ENCODE data around the gene PROSER2. TPM values are rescaled to one million over a fixed set of nuclear protein-coding genes. Genes with fewer than 3 reads are reported as not detected.

Gene PROSER2
- total RNA-seq, 1 experiment from 2014 or later, result 19.5 TPM

- no peak for TF ChIP-seq CTCF (IDR thresholded peaks at IDR 0.05; ENCODE audit: unreplicated experiment)
- intact Hi-C loops (cut with micrococcal nuclease; ENCODE audit: unreplicated experiment), result no loop called here
- H3K27ac Mint-ChIP-seq (ENCODE audit: unreplicated experiment), result no peak overlapping the region
- H3K27me3 Mint-ChIP-seq (ENCODE audit: unreplicated experiment), result no peaks in the 10 kb centered on the region
- H3K4me3 Mint-ChIP-seq (ENCODE audit: low read depth, unreplicated experiment), result no peak overlapping the region
- CTCF ChIA-PET, result no interaction called here
- DNase-seq, result no peak
- H3K9me3 Mint-ChIP-seq (ENCODE audit: low read depth, unreplicated experiment), result no peaks in the 10 kb centered on the region
- no TSS peak for BruUV-seq (replicated peaks)
- no peaks in the 10 kb centered on the region for H3K36me3 Mint-ChIP-seq (ENCODE audit: insufficient read depth, unreplicated experiment)
- peaks cover 14% of the 10 kb centered on the region for H3K4me1 Mint-ChIP-seq (ENCODE audit: low read depth, unreplicated experiment)
Measured at GRCh38 chr10:11895598-11895997, 72.4 kb downstream of the PROSER2 start.

- no peak for DNase-seq
Measured at GRCh38 chr10:11896549-11897200, 73.5 kb downstream of the PROSER2 start.

GRCh38 chr10:11898033-11898371 is 74.8 kb downstream of the PROSER2 start:
- DNase-seq, result no peak
- Mint-ChIP-seq H3K9me3 (ENCODE audit: low read depth, unreplicated experiment) (no peaks in the 10 kb centered on the region), H3K36me3 (ENCODE audit: insufficient read depth, unreplicated experiment) (peaks cover 5% of the 10 kb centered on the region), H3K4me3 (ENCODE audit: low read depth, unreplicated experiment) (no peak overlapping the region), H3K4me1 (ENCODE audit: low read depth, unreplicated experiment) (peaks cover 14% of the 10 kb centered on the region), H3K27me3 (ENCODE audit: unreplicated experiment) (no peaks in the 10 kb centered on the region), H3K27ac (ENCODE audit: unreplicated experiment) (peak overlapping the region; percentile 71)
- CTCF ChIA-PET, result interaction anchor here (0.8 kb wide), 1 partner anchor 19 kb away, joined by 4 read pairs; no protein-coding TSS in a partner anchor
- TF ChIP-seq CTCF (IDR thresholded peaks at IDR 0.05; ENCODE audit: unreplicated experiment), result no peak
- no TSS peak for BruUV-seq (replicated peaks)
- intact Hi-C loops (cut with micrococcal nuclease; ENCODE audit: unreplicated experiment), result no loop called here

More at GRCh38 chr10:11896549-11897200, 73.5 kb downstream of the PROSER2 start:
- CTCF ChIA-PET, result no interaction called here
- peaks cover 14% of the 10 kb centered on the region for H3K4me1 Mint-ChIP-seq (ENCODE audit: low read depth, unreplicated experiment)
- no TSS peak for BruUV-seq (replicated peaks)
- H3K27ac Mint-ChIP-seq (ENCODE audit: unreplicated experiment), result no peak overlapping the region
- no peaks in the 10 kb centered on the region for H3K27me3 Mint-ChIP-seq (ENCODE audit: unreplicated experiment)
- no peak for TF ChIP-seq CTCF (IDR thresholded peaks at IDR 0.05; ENCODE audit: unreplicated experiment)
- intact Hi-C loops (cut with micrococcal nuclease; ENCODE audit: unreplicated experiment), result no loop called here
- no peak overlapping the region for H3K4me3 Mint-ChIP-seq (ENCODE audit: low read depth, unreplicated experiment)
- no peaks in the 10 kb centered on the region for H3K9me3 Mint-ChIP-seq (ENCODE audit: low read depth, unreplicated experiment)
- peaks cover 2% of the 10 kb centered on the region for H3K36me3 Mint-ChIP-seq (ENCODE audit: insufficient read depth, unreplicated experiment)

GRCh38 chr10:11898372-11899066 is 75.4 kb downstream of the PROSER2 start:
- DNase-seq, result peak; percentile 67
- Mint-ChIP-seq H3K4me3 (ENCODE audit: low read depth, unreplicated experiment) (no peak overlapping the region), H3K9me3 (ENCODE audit: low read depth, unreplicated experiment) (no peaks in the 10 kb centered on the region), H3K27me3 (ENCODE audit: unreplicated experiment) (no peaks in the 10 kb centered on the region), H3K36me3 (ENCODE audit: insufficient read depth, unreplicated experiment) (peaks cover 5% of the 10 kb centered on the region), H3K27ac (ENCODE audit: unreplicated experiment) (peak overlapping the region; percentile 71), H3K4me1 (ENCODE audit: low read depth, unreplicated experiment) (peaks cover 14% of the 10 kb centered on the region)
- no peak for TF ChIP-seq CTCF (IDR thresholded peaks at IDR 0.05; ENCODE audit: unreplicated experiment)
- CTCF ChIA-PET, result interaction anchor here (0.8 kb wide), 1 partner anchor 19 kb away, joined by 4 read pairs; no protein-coding TSS in a partner anchor
- intact Hi-C loops (cut with micrococcal nuclease; ENCODE audit: unreplicated experiment), result no loop called here
- no TSS peak for BruUV-seq (replicated peaks)
